GM18520 (cell line): ENCODE measurements around the gene ANKRD33B.

Experiments used
- ATAC-seq: cut with Tn5 transposase; IDR thresholded peaks from one replicate; pipeline ENCODE4 v1.9.1; 2021; ENCODE audit not compliant: unreplicated experiment

Gene ANKRD33B

GRCh38 chr5:10577371-10578292 is 13.8 kb downstream of the ANKRD33B start:
- ATAC-seq, result peak; percentile 31

DNA sequence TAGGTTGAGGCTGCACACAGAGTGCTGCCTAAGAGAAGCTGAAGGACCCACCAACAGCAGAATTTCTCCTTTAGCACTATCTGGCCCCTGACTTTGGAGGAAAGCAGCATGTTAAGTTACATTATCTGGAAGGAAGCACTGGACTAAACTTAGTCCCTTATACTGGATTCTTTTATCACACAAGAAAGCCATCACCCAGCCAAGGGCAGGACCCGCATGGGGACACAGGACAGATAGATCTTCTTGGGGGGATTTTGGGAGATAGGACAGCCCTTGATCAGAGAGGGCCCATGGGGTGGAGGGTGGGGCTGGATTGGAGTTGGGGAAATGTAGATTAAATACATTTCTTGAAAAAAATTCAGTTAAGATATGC is 14.4 kb downstream of the ANKRD33B start:
- ATAC-seq, result no peak

- ATAC-seq, result no peak
Observed at GRCh38 chr5:10578869-10579268, 15.0 kb downstream of the ANKRD33B start.

- peak; percentile 56 for ATAC-seq
Observed at GRCh38 chr5:10579536-10580521, 16.0 kb downstream of the ANKRD33B start.

GRCh38 chr5:10580531-10581423 is 16.9 kb downstream of the ANKRD33B start:
- no peak for ATAC-seq

GRCh38 chr5:10581424-10581748 is 17.5 kb downstream of the ANKRD33B start:
- no peak for ATAC-seq

DNA sequence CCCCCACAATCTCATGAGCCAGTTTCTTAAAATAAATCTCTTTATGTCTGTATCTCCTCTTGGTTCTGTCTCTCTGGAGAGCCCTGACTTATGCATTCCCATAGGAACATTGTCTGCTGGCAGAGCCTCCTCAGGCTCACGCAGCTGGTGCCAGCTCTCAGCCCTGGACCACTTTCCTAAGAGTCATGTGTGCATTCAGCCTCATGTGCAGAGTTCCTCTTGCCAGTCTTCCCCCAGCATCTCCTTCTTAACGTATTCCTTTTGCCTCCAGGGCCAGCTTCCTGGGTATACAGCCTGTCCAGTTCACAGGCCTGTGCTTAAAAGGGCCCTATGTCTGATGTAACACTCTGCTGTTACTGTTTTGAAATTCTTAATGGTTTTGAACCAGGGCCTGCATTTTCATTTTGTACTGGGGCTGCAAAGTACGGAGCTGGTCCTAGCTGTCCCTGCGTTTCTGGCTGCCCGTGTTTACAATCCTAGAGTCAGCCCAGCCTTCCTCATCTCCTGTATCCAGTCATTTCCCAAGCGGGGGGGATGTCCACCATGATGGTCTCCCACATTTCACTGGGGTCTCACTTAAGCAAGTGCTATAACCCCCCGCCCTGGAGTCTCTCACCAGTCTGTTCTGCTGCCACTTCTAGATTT is 18.1 kb downstream of the ANKRD33B start:
- ATAC-seq, result no peak

GRCh38 chr5:10582512-10582897 is 18.6 kb downstream of the ANKRD33B start:
- ATAC-seq, result no peak

- no peak for ATAC-seq
Observed at GRCh38 chr5:10583663-10584572, 20.0 kb downstream of the ANKRD33B start.

GRCh38 chr5:10584714-10585517 is 21.0 kb downstream of the ANKRD33B start:
- no peak for ATAC-seq

- no peak for ATAC-seq
Observed at GRCh38 chr5:10585518-10585915, 21.6 kb downstream of the ANKRD33B start.

GRCh38 chr5:10586008-10586407 is 22.1 kb downstream of the ANKRD33B start:
- no peak for ATAC-seq

- no peak for ATAC-seq
Observed at GRCh38 chr5:10586555-10586954, 22.7 kb downstream of the ANKRD33B start.

DNA sequence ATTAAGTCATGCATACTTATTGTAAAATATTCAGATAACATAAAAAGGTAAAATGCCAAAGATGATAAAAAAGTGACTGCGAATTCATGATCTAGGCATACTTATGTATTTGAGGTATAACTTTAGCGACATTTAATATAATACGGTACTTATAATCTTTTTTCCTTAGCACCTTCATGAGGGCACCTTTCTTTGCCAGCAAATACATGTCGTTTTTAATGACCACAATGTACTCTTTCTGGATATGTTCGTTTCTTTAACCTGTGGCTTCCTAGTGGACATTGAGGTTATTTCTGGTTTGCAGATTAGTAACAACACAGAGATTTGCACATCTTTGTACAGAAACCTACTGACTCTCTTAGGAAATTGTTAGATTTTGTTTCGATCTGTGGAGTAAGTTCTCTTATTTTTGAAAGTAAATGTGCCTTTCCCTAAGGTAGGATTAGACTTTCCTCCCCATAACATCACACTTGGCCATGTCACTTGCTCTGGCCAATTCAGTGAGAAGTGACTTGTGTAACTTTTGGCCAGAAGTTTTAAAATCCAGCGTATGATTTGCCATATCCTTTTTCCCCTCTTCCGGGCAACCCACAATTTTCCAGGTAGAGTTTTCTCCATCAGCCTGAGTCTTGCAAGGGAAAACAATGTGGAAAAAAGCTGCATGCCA is 24.4 kb downstream of the ANKRD33B start:
- ATAC-seq, result no peak

DNA sequence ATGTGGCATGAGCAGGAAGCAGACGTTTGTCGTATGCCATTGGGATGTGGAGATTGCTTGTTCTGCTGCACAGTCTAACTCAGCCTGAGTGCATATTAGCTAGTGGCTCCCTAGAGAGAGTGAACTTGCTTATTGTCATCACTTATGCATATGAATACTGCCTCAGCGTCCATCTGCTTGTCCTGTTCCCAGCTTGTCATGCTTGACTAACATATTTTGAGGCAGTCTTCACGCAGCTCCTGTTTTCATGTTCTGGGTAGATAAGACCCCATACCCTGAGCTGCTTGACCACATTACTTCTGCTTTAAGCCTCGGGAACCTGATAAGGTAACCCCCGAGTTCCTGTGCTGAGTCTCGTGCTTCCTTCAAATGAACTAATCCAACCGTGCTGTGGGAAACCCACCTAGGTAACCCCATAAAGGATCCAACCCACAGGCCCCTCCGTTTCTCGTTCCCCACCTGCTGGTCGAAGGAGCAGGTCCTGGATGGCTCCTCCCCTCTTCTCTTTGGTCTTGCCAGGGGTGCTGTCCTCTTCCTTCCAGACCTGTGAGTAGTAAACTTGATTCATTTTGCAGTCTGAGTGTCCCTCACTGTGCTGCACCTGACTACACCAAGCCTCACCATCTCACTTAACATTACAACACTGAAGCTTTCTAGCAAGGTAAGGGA is 25.0 kb downstream of the ANKRD33B start:
- ATAC-seq, result no peak

GRCh38 chr5:10590226-10590999 is 26.5 kb downstream of the ANKRD33B start:
- no peak for ATAC-seq

DNA sequence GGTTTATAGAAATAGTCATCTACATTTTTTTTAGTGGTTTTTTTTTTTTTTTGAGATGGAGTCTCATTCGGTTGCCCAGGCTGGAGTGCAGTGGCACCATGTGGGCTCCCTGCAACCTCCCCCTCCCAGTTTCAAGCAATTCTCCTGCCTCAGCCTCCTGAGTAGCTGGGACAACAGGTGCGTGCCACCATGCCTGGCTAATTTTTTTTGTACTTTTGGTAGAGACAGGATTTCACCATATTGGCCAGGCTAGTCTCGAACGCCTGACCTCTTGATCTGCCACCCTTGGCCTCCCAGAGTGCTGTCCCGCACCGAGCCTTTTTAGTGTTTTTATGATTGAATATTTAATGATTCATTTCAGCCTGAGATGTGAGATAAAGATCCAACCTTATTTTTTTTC is 27.3 kb downstream of the ANKRD33B start:
- ATAC-seq, result no peak
